Erythroblast (primary cell): Measurements from ENCODE around the gene ZSWIM8.
A peak's percentile ranks its signal among the peaks of the same experiment; 100 is the strongest.
"Not testable (repeated sequence)": the region's sequence is repeated elsewhere in the genome, so short reads cannot be mapped to it uniquely, and the experiment has no call there.

ENCODE experiments used
- DNase-seq, 2 experiments: peaks; one replicate each; lab custom pipeline; 2025; lab: John Stamatoyannopoulos, UW
- GATA1 ChIP-seq: IDR thresholded peaks from 2 replicates; pipeline ENCODE4 v1.6.1; 2011; ENCODE audit warnings: low read depth, mild to moderate bottlenecking, control low read depth, low read length, moderate library complexity
- POLR2A ChIP-seq: IDR thresholded peaks from 2 replicates; pipeline ENCODE4 v1.6.1; 2011; ENCODE audit warnings: mild to moderate bottlenecking, low read length

Gene ZSWIM8

DNA sequence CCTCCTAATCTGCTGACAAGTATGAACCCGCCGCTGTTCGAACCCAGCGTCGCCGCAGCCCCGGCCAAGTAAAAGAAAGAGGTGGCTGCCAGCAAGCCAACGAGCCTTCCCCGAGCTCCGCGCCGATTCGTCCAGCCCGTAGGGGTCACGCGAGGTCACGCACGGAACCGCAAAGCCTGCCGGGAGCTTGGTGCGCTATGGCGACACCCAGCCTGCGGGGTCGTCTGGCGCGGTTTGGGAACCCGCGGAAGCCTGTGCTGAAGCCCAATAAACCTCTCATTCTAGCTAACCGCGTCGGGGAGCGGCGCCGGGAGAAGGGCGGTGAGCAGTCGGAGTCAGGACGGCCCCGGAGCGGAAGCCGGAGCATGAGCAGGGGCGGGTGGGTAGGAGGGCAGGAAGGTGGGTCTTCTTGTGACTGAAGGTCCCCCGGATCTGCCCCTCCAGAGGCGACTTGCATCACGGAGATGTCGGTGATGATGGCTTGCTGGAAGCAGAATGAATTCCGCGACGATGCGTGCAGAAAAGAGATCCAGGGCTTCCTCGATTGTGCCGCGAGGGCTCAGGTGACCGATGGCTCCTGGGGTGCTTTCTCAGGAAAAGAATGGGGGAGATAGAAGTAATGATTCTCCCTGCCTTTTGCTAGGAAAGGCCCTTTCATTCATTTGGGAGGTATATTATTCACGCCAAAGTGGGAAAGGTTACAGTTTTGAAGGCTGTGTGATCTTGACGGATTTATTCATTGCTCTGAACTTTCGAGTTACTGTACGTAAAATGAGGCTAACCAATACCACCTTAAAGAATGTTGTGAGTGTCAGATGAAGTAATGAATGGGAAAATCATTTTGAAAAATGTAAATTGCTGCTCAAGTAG is 3.3 kb upstream of the ZSWIM8 start, which contains the start of gene CHCHD1:
CHCHD1 (plus strand) TSS at position 170 of the 870 bp plus-strand sequence; CDS start at position 198, 28 bp downstream.
- peak; percentile 93 to 95 for DNase-seq
- TF ChIP-seq GATA1 (no peak), POLR2A (peak; percentile 84)

DNA sequence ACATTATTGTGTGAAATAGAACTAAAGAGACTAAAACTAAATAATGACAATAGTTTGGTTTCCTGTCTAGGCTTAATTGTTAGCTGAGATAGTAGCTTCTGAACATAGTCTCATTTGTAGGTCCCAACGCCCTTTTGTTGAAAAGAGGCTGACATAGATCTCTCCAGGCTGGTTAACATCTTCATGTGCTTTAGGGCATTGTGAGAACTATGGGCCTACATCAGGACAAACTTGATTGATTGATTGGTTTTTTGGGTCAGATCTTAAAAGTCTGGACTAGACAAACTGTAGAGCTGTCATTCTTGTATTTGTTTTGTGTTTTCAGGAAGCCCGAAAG is 2.7 kb upstream of the ZSWIM8 start:
- TF ChIP-seq GATA1 (no peak), POLR2A (no peak)
- DNase-seq, result peak; percentile 31 to 48

DNA sequence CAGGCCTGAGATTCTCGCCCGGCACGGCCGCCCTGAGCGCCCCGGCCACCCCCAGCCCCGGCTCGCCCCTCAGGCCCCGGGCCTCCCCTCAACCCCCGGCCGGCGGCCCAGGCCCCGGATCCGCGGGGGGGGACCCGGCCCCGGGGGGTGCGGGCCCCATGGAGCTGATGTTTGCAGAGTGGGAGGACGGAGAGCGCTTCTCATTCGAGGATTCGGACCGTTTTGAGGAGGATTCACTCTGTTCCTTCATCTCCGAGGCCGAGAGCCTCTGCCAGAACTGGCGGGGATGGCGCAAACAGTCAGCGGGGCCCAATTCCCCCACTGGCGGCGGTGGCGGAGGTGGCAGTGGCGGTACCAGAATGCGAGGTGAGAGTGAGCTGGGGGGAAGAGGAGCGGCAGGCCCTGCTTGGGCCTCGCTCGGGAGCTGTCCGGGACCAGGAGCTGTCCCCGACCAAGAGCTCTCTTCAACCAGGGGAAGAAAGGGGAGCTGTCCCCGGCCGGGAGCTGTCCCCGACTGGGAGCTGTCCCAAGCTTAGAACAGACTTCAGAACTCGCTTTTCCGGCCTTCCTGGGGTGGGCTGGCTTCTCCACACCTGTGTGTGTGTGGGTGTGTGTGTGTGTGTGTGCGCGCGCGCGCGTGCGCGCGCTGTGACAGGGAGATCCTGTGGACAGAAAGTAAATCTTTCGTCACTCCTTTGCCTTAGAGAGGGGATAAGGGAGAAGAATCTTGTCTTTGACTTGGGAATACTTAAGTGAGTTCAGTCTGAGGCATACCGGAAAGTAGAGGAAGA is 510 bp downstream of the ZSWIM8 start:
- TF ChIP-seq POLR2A (no peak), GATA1 (no peak)

DNA sequence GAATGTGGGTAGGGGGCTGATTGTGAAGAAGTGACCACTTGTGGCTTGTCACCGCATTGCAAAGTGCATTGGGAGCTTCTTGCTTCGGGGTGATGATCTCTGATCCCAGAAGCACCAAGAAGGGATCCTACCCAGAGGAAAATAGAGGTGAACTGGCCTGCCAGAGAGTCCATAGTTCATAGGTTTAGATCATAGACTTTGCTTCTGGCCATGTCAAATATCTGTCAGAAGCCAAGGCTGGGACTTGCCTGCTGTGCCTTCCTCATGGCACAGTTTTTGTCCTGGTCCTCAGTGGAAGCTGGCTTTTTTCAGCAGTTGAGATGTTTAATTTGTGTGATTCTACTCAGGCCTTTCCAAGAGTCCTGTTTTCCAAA is 1.1 kb downstream of the ZSWIM8 start:
- no peak for DNase-seq
- TF ChIP-seq POLR2A, result no peak
- no peak for TF ChIP-seq GATA1

More for the DNA sequence above, 510 bp downstream of the ZSWIM8 start:
- DNase-seq, result peak; percentile 69 to 80

DNA sequence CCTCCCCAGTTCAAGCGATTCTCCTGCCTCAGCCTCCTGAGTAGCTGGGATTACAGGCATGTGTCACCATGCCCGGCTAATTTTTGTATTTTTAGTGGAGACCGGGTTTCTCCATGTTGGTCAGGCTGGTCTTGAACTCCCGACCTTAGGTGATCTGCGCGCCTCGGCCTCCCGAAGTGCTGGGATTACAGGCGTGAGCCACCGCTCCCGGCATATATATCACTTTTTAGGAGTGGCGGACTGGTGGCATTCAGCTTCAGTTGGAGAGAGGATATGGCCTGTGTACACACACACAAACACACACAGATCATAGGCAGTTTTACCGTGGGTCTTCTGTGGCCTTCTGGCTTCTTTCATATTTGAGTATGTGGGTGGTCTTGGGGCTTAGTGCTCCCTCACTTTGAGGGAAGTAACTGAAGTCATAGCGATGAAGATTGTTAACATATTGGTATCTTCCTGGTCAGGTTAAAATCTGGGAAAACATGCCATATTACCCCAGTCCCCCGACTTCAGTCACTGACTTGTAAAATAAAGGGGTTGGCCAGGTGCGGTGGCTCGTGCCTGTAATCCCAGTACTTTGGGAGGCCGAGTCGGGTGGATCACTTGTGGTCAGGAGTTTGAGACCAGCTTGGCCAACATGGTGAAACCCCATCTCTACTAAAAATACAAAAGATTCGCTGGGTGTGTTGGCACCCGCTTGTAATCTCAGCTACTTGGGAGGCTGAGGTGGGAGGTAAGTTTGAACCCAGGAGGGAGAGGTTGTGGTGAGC is 1.8 kb downstream of the ZSWIM8 start:
- DNase-seq, result not testable (repeated sequence)

DNA sequence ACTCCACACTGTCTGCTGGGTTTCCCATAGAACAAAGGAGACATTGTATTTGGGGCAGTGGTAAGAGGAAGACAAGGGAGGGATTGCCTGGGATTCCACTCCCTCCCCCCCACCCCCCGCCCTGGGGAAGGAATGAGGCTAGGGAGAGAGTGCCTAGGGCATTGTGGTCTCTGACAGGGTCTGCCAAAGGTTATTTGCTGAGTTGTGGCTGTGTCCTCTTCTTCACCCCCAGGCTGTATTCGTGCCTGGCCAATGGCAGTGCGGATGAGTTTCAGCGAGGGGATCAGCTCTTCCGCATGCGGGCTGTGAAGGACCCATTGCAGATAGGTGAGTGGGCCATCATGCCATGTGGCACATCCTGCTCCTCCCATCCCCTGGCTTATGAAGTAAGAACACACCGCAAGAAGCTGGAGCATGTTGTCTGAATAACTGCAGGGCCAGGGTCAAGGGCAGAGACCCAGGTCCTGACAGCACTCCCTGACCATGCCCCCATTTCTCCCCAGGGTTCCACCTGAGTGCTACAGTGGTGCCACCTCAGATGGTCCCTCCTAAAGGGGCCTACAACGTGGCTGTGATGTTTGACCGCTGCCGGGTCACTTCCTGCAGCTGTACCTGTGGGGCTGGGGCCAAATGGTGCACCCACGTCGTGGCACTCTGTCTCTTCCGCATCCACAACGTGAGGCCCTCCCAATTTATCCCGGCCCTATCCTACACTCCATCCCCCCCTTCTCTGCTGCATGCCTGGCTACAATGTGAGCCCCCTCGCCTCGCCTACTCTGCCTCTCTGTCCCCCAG is 3.7 kb downstream of the ZSWIM8 start:
- TF ChIP-seq POLR2A (no peak), GATA1 (no peak)
- no peak for DNase-seq

DNA sequence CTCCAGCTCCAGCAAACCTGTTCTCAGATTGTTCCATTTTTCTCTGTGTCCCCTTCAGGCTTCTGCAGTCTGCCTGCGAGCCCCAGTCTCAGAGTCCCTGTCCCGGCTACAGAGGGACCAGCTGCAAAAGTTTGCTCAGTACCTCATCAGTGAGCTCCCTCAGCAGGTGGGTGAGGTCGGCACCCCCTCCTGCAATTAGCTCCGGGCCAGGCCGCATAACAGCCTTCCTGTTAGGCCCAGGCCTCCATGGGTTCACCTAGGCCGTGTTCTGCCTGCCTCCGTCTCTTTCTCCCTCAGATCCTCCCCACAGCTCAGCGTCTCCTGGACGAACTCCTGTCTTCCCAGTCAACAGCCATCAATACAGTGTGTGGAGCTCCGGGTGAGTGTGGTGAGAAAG is 4.3 kb downstream of the ZSWIM8 start:
- TF ChIP-seq POLR2A (no peak), GATA1 (no peak)
- DNase-seq, result no peak

DNA sequence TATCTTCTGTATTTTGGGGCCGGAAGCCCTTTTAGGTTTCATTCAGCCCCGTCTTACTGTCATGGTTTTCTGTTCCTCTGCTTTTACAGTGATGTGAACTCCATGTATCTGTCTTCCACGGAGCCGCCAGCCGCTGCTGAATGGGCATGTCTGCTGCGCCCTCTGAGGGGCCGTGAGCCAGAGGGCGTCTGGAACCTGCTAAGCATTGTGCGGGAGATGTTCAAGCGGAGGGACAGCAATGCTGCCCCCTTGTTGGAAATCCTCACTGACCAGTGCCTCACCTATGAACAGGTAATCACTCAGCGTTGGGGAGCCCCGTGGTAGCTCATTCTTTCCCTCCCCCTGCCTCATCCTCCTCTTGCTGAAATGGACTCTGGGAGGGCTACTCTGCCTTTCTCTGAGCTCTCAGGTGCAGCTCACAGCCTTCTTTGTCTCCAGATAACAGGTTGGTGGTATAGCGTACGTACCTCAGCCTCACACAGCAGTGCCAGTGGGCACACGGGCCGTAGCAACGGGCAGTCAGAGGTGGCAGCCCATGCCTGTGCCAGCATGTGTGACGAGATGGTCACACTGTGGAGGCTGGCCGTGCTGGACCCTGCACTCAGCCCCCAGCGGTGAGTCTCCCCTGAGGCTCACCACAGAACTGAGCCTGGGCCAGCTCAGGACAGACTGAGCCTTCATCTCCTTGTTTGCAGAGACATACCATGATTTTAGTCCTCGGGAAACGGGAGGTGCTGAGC is 5.7 kb downstream of the ZSWIM8 start:
- TF ChIP-seq POLR2A (no peak), GATA1 (no peak)
- no peak for DNase-seq

DNA sequence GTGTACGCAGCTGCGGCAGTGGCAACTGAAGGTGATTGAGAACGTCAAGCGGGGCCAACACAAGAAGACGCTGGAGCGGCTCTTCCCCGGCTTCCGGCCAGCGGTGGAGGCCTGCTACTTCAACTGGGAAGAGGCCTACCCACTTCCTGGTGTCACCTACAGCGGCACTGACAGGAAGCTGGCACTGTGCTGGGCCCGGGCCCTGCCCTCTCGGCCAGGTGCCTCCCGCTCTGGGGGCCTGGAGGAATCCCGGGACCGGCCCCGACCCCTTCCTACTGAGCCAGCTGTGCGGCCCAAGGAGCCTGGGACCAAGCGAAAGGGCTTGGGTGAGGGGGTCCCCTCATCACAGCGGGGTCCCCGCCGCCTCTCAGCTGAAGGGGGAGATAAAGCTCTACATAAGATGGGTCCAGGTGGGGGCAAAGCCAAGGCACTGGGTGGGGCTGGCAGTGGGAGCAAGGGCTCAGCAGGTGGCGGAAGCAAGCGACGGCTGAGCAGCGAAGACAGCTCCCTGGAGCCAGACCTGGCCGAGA is 6.5 kb downstream of the ZSWIM8 start:
- DNase-seq, result no peak
- TF ChIP-seq POLR2A, result no peak
- TF ChIP-seq GATA1, result no peak

DNA sequence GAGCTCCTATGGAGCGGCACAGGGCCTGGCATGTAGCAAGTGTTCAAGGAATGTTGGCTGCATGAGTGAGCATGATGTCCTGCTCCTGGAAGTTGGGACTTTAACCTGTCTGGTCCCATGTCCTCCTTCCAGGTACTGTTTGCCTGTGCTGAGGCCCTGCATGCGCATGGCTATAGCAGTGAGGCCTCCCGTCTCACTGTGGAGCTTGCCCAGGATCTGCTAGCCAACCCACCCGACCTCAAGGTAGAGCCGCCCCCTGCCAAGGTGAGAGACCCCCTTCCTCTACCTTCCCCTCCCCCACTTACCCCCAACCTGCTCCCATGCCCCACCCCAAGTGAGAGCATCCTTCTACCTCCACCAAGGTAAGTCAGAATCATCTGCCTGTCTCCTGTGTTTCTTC is 8.1 kb downstream of the ZSWIM8 start:
- TF ChIP-seq POLR2A (no peak), GATA1 (no peak)
- no peak for DNase-seq

DNA sequence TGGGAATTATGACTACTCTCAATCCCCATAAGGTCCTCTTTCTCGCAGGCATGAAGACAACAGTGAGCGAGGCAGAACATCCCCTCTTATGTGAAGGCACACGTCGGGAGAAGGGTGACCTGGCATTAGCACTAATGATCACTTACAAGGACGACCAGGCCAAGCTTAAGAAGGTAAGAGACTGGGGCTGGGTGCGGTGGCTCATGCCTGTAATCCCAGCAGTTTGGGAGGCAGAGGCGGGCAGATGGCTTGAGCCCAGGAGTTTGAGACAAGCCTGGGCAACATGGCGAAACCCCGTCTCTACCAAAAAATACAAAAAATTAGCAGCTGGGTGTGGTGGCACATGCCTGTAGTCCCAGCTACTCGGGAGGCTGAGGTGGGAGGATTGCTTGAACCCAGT is 10.1 kb downstream of the ZSWIM8 start:
- DNase-seq, result not testable (repeated sequence)

DNA sequence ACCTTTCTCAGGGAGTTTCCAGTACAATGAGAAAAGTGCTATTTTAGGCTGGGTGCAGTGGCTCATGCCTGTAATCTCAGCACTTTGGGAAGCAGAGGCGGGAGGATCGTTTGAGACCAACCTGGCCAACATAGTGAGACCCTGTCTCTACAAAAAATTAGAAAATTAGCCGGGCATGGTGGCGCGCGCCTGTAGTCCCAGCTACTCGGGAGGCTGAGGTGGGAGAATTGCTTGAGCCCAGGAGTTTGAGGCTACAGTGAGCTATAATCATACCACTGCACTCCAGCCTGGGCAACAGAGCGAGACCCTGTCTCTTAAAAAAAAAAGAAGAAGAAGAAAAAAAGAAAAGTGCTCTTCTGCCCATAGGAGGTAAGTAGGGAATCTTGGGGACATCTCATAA is 10.6 kb downstream of the ZSWIM8 start:
- not testable (repeated sequence) for DNase-seq
